ENCODE results near the gene KCNE3. TPM values are rescaled to one million over a fixed set of nuclear protein-coding genes. Genes with fewer than 3 reads are reported as not detected.

Gene KCNE3
- total RNA-seq, 2 donors from 2014 or later: not detected

- peaks cover 7% of the 10 kb centered on the region for H3K27me3 Mint-ChIP-seq (ENCODE audit: low read depth)
- no peak for DNase-seq
- ATAC-seq (replicated peaks in 1 of 2): no peak
- H3K4me3 Mint-ChIP-seq: no peak overlapping the region
- H3K36me3 Mint-ChIP-seq (ENCODE audit: insufficient read depth in 2 of 2): no peaks in the 10 kb centered on the region
- peaks cover 4% of the 10 kb centered on the region for H3K4me1 Mint-ChIP-seq (ENCODE audit: low read depth)
- no peaks in the 10 kb centered on the region for H3K9me3 Mint-ChIP-seq
- no peak overlapping the region for H3K27ac Mint-ChIP-seq
These were observed 20.8 kb downstream of the KCNE3 start for GRCh38 chr11:74446532-74446938.

- Mint-ChIP-seq H3K4me1 (ENCODE audit: low read depth) (peaks cover under 1% of the 10 kb centered on the region), H3K4me3 (no peak overlapping the region), H3K27me3 (ENCODE audit: low read depth) (no peaks in the 10 kb centered on the region), H3K27ac (no peak overlapping the region), H3K9me3 (peaks cover 0 to 2% of the 10 kb centered on the region in 2 donors), H3K36me3 (ENCODE audit: insufficient read depth in 2 of 2) (peaks cover 2 to 5% of the 10 kb centered on the region in 2 donors)
- DNase-seq (no peak), ATAC-seq (replicated peaks in 1 of 2) (no peak)
These were observed 23.0 kb downstream of the KCNE3 start for GRCh38 chr11:74444173-74444826.

GRCh38 chr11:74443071-74443864 lies 24.1 kb downstream of the KCNE3 start:
- no peaks in the 10 kb centered on the region for H3K27me3 Mint-ChIP-seq (ENCODE audit: low read depth)

GRCh38 chr11:74442636-74443035 lies 24.7 kb downstream of the KCNE3 start:
- peaks cover 0 to 2% of the 10 kb centered on the region in 2 donors for H3K9me3 Mint-ChIP-seq
- H3K4me1 Mint-ChIP-seq (ENCODE audit: low read depth): no peaks in the 10 kb centered on the region
- ATAC-seq (replicated peaks in 1 of 2) (no peak), DNase-seq (no peak)
- H3K4me3 Mint-ChIP-seq: no peak overlapping the region
- H3K36me3 Mint-ChIP-seq (ENCODE audit: insufficient read depth in 2 of 2): peaks cover 2 to 8% of the 10 kb centered on the region in 2 donors
- no peaks in the 10 kb centered on the region for H3K27me3 Mint-ChIP-seq (ENCODE audit: low read depth)
- no peak overlapping the region for H3K27ac Mint-ChIP-seq

More at GRCh38 chr11:74443071-74443864, 24.1 kb downstream of the KCNE3 start:
- ATAC-seq (replicated peaks in 1 of 2) (no peak), DNase-seq (no peak)
- H3K27ac Mint-ChIP-seq: no peak overlapping the region
- peaks cover 0 to 2% of the 10 kb centered on the region in 2 donors for H3K9me3 Mint-ChIP-seq
- peaks cover 2 to 8% of the 10 kb centered on the region in 2 donors for H3K36me3 Mint-ChIP-seq (ENCODE audit: insufficient read depth in 2 of 2)
- H3K4me1 Mint-ChIP-seq (ENCODE audit: low read depth): no peaks in the 10 kb centered on the region
- H3K4me3 Mint-ChIP-seq: no peak overlapping the region

GRCh38 chr11:74438681-74439080 lies 28.7 kb downstream of the KCNE3 start:
- H3K4me3 Mint-ChIP-seq: no peak overlapping the region
- peaks cover 2 to 8% of the 10 kb centered on the region in 2 donors for H3K36me3 Mint-ChIP-seq (ENCODE audit: insufficient read depth in 2 of 2)
- no peaks in the 10 kb centered on the region for H3K4me1 Mint-ChIP-seq (ENCODE audit: low read depth)
- H3K27me3 Mint-ChIP-seq (ENCODE audit: low read depth): no peaks in the 10 kb centered on the region
- H3K27ac Mint-ChIP-seq: no peak overlapping the region
- ATAC-seq (replicated peaks in 1 of 2) (no peak), DNase-seq (no peak)
- peaks cover 0 to 2% of the 10 kb centered on the region in 2 donors for H3K9me3 Mint-ChIP-seq

GRCh38 chr11:74437441-74438042 lies 29.8 kb downstream of the KCNE3 start:
- Mint-ChIP-seq H3K27me3 (ENCODE audit: low read depth) (no peaks in the 10 kb centered on the region), H3K9me3 (peaks cover 0 to 2% of the 10 kb centered on the region in 2 donors), H3K27ac (no peak overlapping the region), H3K4me3 (no peak overlapping the region), H3K4me1 (ENCODE audit: low read depth) (no peaks in the 10 kb centered on the region), H3K36me3 (ENCODE audit: insufficient read depth in 2 of 2) (peaks cover 2 to 8% of the 10 kb centered on the region in 2 donors)
- ATAC-seq (replicated peaks in 1 of 2): no peak
- DNase-seq: no peak

GRCh38 chr11:74434528-74434927 lies 32.8 kb downstream of the KCNE3 start:
- DNase-seq (no peak), ATAC-seq (replicated peaks in 1 of 2) (no peak)
- Mint-ChIP-seq H3K4me1 (ENCODE audit: low read depth) (no peaks in the 10 kb centered on the region), H3K9me3 (no peaks in the 10 kb centered on the region), H3K4me3 (no peak overlapping the region), H3K27ac (no peak overlapping the region), H3K27me3 (ENCODE audit: low read depth) (no peaks in the 10 kb centered on the region), H3K36me3 (ENCODE audit: insufficient read depth in 2 of 2) (peaks cover 0 to 3% of the 10 kb centered on the region in 2 donors)

- DNase-seq (no peak), ATAC-seq (replicated peaks in 1 of 2) (no peak)
- Mint-ChIP-seq H3K27ac (no peak overlapping the region), H3K4me1 (ENCODE audit: low read depth) (no peaks in the 10 kb centered on the region), H3K9me3 (peaks cover 3% of the 10 kb centered on the region in 2 donors), H3K27me3 (ENCODE audit: low read depth) (no peaks in the 10 kb centered on the region), H3K36me3 (ENCODE audit: insufficient read depth in 2 of 2) (peaks cover under 1 to 4% of the 10 kb centered on the region in 2 donors), H3K4me3 (no peak overlapping the region)
These were observed 38.1 kb downstream of the KCNE3 start for GRCh38 chr11:74429205-74429604.

GRCh38 chr11:74427384-74427886 lies 39.9 kb downstream of the KCNE3 start:
- DNase-seq: no peak
- Mint-ChIP-seq H3K36me3 (ENCODE audit: insufficient read depth in 2 of 2) (peaks cover 2 to 4% of the 10 kb centered on the region in 2 donors), H3K4me3 (no peak overlapping the region), H3K4me1 (ENCODE audit: low read depth) (no peaks in the 10 kb centered on the region), H3K9me3 (peaks cover 3% of the 10 kb centered on the region in 2 donors), H3K27ac (no peak overlapping the region), H3K27me3 (ENCODE audit: low read depth) (no peaks in the 10 kb centered on the region)
- no peak for ATAC-seq (replicated peaks in 1 of 2)

GRCh38 chr11:74425100-74425499 lies 42.2 kb downstream of the KCNE3 start:
- Mint-ChIP-seq H3K27me3 (ENCODE audit: low read depth) (no peaks in the 10 kb centered on the region), H3K27ac (no peak overlapping the region), H3K4me1 (ENCODE audit: low read depth) (no peaks in the 10 kb centered on the region), H3K4me3 (no peak overlapping the region), H3K36me3 (ENCODE audit: insufficient read depth in 2 of 2) (peaks cover 2 to 4% of the 10 kb centered on the region in 2 donors), H3K9me3 (peaks cover 3% of the 10 kb centered on the region in 2 donors)
- ATAC-seq (replicated peaks in 1 of 2) (no peak), DNase-seq (no peak)

- Mint-ChIP-seq H3K27me3 (ENCODE audit: low read depth) (no peaks in the 10 kb centered on the region), H3K9me3 (no peaks in the 10 kb centered on the region), H3K4me1 (ENCODE audit: low read depth) (peaks cover 26% of the 10 kb centered on the region), H3K36me3 (ENCODE audit: insufficient read depth in 2 of 2) (no peaks in the 10 kb centered on the region), H3K4me3 (peak overlapping the region in 1 of 2 donors; percentile 9), H3K27ac (peak overlapping the region; percentile 44)
- DNase-seq (no peak), ATAC-seq (replicated peaks in 1 of 2) (peak; percentile 44 to 47)
These were observed 48.8 kb downstream of the KCNE3 start for GRCh38 chr11:74418509-74418895.

- DNase-seq: no peak
- no peaks in the 10 kb centered on the region for H3K9me3 Mint-ChIP-seq
- no peak overlapping the region for H3K4me3 Mint-ChIP-seq
- H3K27me3 Mint-ChIP-seq (ENCODE audit: low read depth): no peaks in the 10 kb centered on the region
- no peak overlapping the region for H3K27ac Mint-ChIP-seq
- peaks cover 28% of the 10 kb centered on the region for H3K4me1 Mint-ChIP-seq (ENCODE audit: low read depth)
- no peaks in the 10 kb centered on the region for H3K36me3 Mint-ChIP-seq (ENCODE audit: insufficient read depth in 2 of 2)
- peak; percentile 28 to 45 for ATAC-seq (replicated peaks in 1 of 2)
These were observed 49.4 kb downstream of the KCNE3 start for GRCh38 chr11:74417860-74418508.
